ENCODE data around the gene EXD3. TPM values are rescaled to one million over a fixed set of nuclear protein-coding genes. Genes with fewer than 3 reads are reported as not detected.

EXD3 gene
- total and polyA plus RNA-seq, 2 of the 13 experiments (the other 11 are each of a cell fraction or from before 2014, with no cell fraction given) = 2.7 to 4.8 TPM

- no peak for TF ChIP-seq SP140L (CRISPR knock-in tag; IDR thresholded peaks at IDR 0.05; ENCODE audit: borderline replicate concordance)
- TF ChIP-seq ZNF234 (CRISPR knock-in tag; conservative IDR thresholded peaks at IDR 0.05) = no peak
- TF ChIP-seq FOXK2 (IDR thresholded peaks at IDR 0.05) = no peak
- no peak for TF ChIP-seq ZNF264 (CRISPR knock-in tag; IDR thresholded peaks at IDR 0.05)
- TF ChIP-seq ZFP37 (CRISPR knock-in tag; IDR thresholded peaks at IDR 0.05; ENCODE audit: borderline replicate concordance) = no peak
Observed at GRCh38 chr9:137309368-137310188, 113.4 kb downstream of the EXD3 start (continued).

DNA sequence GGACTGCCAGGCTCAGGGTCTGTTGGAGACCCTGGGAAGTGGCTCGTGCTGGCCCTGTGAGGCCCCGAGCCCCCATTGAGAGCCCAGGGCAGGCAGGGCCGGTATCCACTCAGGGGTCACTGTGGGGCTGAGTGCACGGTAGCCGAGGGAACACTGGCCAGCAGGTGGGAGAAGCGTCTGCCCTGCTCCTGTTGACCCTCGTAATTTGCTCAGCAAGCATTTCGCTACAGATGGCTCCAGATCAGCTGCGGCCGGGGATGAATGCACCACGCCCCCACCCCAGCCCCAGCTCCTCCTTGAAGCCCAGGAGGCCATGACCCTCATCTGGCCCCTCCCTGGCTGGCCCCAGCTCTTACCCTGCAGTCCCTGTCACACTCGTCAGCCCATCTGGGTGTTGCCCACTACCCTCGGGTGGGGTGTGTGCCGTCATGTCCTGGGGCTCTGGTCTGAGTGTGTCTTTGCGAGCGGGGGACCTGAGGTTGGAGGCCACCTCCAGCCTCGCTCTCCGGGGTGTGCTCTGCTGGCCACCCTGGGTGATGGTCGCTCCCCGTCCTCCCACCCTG is 114.8 kb downstream of the EXD3 start:
- TF ChIP-seq PATZ1 (CRISPR knock-in tag; IDR thresholded peaks at IDR 0.05) (0 out of 2 replicates have a peak, but pooled peaks have one; percentile 32), HOXD1 (CRISPR knock-in tag; IDR thresholded peaks at IDR 0.05) (no peak), CTCF (CRISPR knock-in tag; IDR thresholded peaks at IDR 0.05) (peak; percentile 25), ZFP1 (CRISPR knock-in tag; IDR thresholded peaks at IDR 0.05) (no peak), PHF20 (CRISPR knock-in tag; IDR thresholded peaks at IDR 0.05) (no peak), TFAP4 (IDR thresholded peaks at IDR 0.05; ENCODE audit: borderline replicate concordance, low read depth) (peak; percentile 52; the same call in 1 of the 2 replicates), ZNF263 (CRISPR knock-in tag; IDR thresholded peaks at IDR 0.05) (0 out of 2 replicates have a peak, but pooled peaks have one; percentile 24)
- TF ChIP-seq, protein P1, sequence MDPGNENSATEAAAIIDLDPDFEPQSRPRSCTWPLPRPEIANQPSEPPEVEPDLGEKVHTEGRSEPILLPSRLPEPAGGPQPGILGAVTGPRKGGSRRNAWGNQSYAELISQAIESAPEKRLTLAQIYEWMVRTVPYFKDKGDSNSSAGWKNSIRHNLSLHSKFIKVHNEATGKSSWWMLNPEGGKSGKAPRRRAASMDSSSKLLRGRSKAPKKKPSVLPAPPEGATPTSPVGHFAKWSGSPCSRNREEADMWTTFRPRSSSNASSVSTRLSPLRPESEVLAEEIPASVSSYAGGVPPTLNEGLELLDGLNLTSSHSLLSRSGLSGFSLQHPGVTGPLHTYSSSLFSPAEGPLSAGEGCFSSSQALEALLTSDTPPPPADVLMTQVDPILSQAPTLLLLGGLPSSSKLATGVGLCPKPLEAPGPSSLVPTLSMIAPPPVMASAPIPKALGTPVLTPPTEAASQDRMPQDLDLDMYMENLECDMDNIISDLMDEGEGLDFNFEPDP (CRISPR knock-in tag; conservative IDR thresholded peaks at IDR 0.05) = 0 out of 2 replicates have a peak, but pooled peaks have one; percentile 31
- H3K27me3 ChIP-seq (ENCODE audit: control insufficient read depth in 1 of 2, insufficient read depth in 2 of 2, low read length in 2 of 2) = peaks cover 25 to 71% of the 10 kb centered on the region in 2 experiments
- no peaks in the 10 kb centered on the region for H3K9me3 ChIP-seq (ENCODE audit: low read length)
- POLR2A ChIA-PET = interaction anchor here (0.7 to 1.3 kb wide), 3 partner anchors 11 to 1030 kb away, joined by 3 to 4 read pairs (median 3); partner anchors contain the start of gene TUBB4B
- intact Hi-C loops (cut with micrococcal nuclease; ENCODE audit: unreplicated experiment) (loop anchor here (10.0 kb wide), 1 partner anchor 97 kb away; no protein-coding TSS in a partner anchor), in situ Hi-C loops (cut with HindIII; ENCODE audit: extremely low pct_ligation_motif_present, low pct_unique_long_range_greater_than_20kb) (no loop called here)
- no peaks in the 10 kb centered on the region for H4K20me1 ChIP-seq (ENCODE audit: insufficient read depth, low read length)
- H3K27ac ChIP-seq (ENCODE audit: extremely low read length, insufficient read depth, low read length) = no peak overlapping the region
- peaks cover 62% of the 10 kb centered on the region for H3K4me1 ChIP-seq (ENCODE audit: insufficient read depth, low read length)
- H3K4me3 ChIP-seq (replicated peaks in 1 of 3; ENCODE audit: insufficient read depth in 1 of 3, low read depth in 2 of 3, low read length in 3 of 3) = peak overlapping the region in 1 of 3 experiments; percentile 33; a peak in 1 of 6 replicates
- ATAC-seq (peak; percentile 2; the same call in 1 of the 3 replicates), FAIRE-seq (no peak), DNase-seq (ENCODE audit: low spot score) (no peak)
- CTCF ChIA-PET (ENCODE audit: low intra/inter-chr PET ratio, low total read pairs) = no interaction called here
- peak overlapping the region; percentile 12; the same call in 1 of the 2 replicates for H3K4me2 ChIP-seq (ENCODE audit: low read depth, low read length)
- no peak overlapping the region for H2AFZ ChIP-seq (ENCODE audit: low read length)
- H3K79me2 ChIP-seq (ENCODE audit: insufficient read depth, low read length) = no peaks in the 10 kb centered on the region
- no TSS peak for BruUV-seq (replicated peaks)
- H3K9ac ChIP-seq (ENCODE audit: insufficient read depth, low read depth, low read length) = no peak overlapping the region
- H3K36me3 ChIP-seq (replicated peaks in 1 of 2; ENCODE audit: control insufficient read depth in 1 of 2, insufficient read depth in 2 of 2, low read length in 2 of 2) = no peaks in the 10 kb centered on the region
- WGBS (ENCODE audit: low lambda C conversion rate) = 35% methylated on average over 11 of the region's 20 CpGs
